ENCODE data around the gene KCNJ10. TPM values are rescaled to one million over a fixed set of nuclear protein-coding genes. Genes with fewer than 3 reads are reported as not detected.

The KCNJ10 gene
- total and polyA plus RNA-seq, 4 experiments from 2014 or later, result 0.08 TPM; not detected in 3

DNA sequence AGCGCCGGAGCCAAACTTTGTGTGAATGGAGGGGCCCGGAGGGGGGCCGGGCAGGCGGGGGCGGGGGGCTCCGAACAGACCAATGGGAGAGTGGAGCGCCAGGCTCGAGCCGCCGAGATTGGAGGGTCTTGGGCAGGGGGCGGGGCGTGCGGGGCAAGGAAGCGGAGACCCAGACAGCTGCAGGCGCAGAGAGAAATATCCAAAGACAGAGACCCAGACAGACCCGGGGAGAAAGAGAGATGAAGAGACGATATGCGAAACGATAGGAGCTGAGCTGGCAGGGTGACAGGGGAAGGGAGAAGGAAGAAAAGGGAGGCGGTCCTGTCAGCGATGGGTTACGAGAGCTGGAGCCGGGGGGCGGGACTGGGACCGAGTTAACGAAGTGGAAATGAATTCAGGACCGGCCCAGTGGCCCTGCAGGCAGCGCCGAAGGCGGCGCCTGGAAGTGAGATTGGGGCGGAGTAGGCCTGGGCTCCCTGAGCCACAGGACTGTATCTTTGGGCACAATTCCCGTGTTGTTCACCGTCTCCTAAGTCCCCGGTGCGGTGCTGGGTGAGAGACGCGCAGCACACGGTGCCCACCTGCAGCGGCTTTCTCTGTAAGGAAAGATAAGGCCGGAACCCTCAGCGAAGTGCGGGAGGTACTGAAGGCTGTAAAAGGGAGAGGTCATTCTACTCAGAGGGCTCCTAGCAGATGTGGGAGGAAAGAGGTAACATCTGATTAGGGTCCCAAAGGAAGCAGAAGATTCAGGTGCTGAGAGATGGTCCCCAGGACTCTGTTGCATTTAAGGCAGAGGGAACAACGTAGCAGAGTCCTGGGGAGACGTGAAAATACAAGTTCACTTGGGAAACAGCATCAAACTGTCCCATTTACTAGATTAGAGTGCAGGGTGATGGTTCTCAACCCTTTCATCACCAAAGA is 543 bp upstream of the KCNJ10 start:
- H3K27me3 ChIP-seq (ENCODE audit: insufficient read depth, low read length), result peaks cover 20% of the 10 kb centered on the region
- Mint-ChIP-seq H3K27me3 (peaks cover 26 to 51% of the 10 kb centered on the region in 2 donors), H3K36me3 (peaks cover 0 to 6% of the 10 kb centered on the region in 2 donors), H3K4me1 (peaks cover 6 to 12% (median 9%) of the 10 kb centered on the region in 4 donors), H3K27ac (peak overlapping the region in 5 of 7 donors; percentile 53 to 86 (median 60)), H3K9me3 (peaks cover 0 to 2% (median 0%) of the 10 kb centered on the region in 8 donors), H3K4me3 (peak overlapping the region; percentile 85 to 97 (median 92))
- intact Hi-C loops (cut with micrococcal nuclease), result no loop called here
- peaks cover 15% of the 10 kb centered on the region for H3K4me1 ChIP-seq (ENCODE audit: insufficient read depth, low read length)
- no peaks in the 10 kb centered on the region for H3K9me3 ChIP-seq (ENCODE audit: control insufficient read depth in 1 of 2, low read length in 2 of 2)
- no peak overlapping the region for H3K27ac ChIP-seq (ENCODE audit: low read depth, low read length)
- H3K36me3 ChIP-seq (ENCODE audit: insufficient read depth, low read length), result no peaks in the 10 kb centered on the region
- CTCF ChIA-PET (ENCODE audit: partially characterized antibody), result interaction anchor here (0.9 to 4.1 kb wide), 5 partner anchors 8 to 25 kb away, joined by 3 to 18 read pairs (median 8); partner anchors contain the start of gene KCNJ9
- POLR2A ChIA-PET (ENCODE audit: partially characterized antibody), result no interaction called here
- H3K4me3 ChIP-seq (ENCODE audit: low read length in 2 of 2), result peak overlapping the region in 1 of 2 donors; percentile 60
- peak; percentile 47 to 68 (median 51) for DNase-seq

DNA sequence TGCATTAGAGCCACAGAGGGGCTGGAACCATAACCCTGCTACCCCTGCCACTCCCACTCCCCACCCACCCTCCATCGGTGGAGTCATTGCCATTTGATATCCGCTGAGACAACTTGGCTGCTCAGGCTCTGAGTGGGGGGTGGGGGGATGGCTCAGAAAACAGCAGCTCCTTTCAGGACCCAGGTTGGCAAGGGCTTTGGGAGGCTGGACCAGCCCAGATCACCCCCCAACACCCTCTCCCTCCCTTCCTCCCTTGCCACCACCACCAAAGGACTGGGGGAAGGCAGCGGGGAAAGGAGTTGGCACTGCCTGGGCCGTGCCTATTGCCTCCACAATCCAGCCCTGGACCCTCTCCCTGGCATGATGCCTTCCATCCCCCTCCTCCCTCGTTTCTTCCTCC is 1.7 kb downstream of the KCNJ10 start:
- CTCF ChIA-PET (ENCODE audit: partially characterized antibody), result interaction anchor here (0.9 to 1.3 kb wide), 2 partner anchors 10 to 22 kb away, joined by 3 to 5 read pairs; no protein-coding TSS in a partner anchor
- Histone ChIP-seq H3K36me3 (ENCODE audit: insufficient read depth, low read length) (no peaks in the 10 kb centered on the region), H3K27me3 (ENCODE audit: insufficient read depth, low read length) (peaks cover 20% of the 10 kb centered on the region), H3K27ac (ENCODE audit: low read depth, low read length) (no peak overlapping the region), H3K4me1 (ENCODE audit: insufficient read depth, low read length) (peaks cover 15% of the 10 kb centered on the region), H3K4me3 (ENCODE audit: low read length in 2 of 2) (no peak overlapping the region), H3K9me3 (ENCODE audit: control insufficient read depth in 1 of 2, low read length in 2 of 2) (no peaks in the 10 kb centered on the region)
- Mint-ChIP-seq H3K4me3 (peak overlapping the region in 1 of 8 donors; percentile 65), H3K9me3 (peaks cover 0 to 2% (median 0%) of the 10 kb centered on the region in 8 donors), H3K27ac (no peak overlapping the region), H3K27me3 (peaks cover 25 to 37% of the 10 kb centered on the region in 2 donors), H3K4me1 (peaks cover 6 to 12% (median 8%) of the 10 kb centered on the region in 4 donors), H3K36me3 (peaks cover 0 to 6% of the 10 kb centered on the region in 2 donors)
- intact Hi-C loops (cut with micrococcal nuclease), result no loop called here
- DNase-seq, result no peak
- POLR2A ChIA-PET (ENCODE audit: partially characterized antibody), result no interaction called here

DNA sequence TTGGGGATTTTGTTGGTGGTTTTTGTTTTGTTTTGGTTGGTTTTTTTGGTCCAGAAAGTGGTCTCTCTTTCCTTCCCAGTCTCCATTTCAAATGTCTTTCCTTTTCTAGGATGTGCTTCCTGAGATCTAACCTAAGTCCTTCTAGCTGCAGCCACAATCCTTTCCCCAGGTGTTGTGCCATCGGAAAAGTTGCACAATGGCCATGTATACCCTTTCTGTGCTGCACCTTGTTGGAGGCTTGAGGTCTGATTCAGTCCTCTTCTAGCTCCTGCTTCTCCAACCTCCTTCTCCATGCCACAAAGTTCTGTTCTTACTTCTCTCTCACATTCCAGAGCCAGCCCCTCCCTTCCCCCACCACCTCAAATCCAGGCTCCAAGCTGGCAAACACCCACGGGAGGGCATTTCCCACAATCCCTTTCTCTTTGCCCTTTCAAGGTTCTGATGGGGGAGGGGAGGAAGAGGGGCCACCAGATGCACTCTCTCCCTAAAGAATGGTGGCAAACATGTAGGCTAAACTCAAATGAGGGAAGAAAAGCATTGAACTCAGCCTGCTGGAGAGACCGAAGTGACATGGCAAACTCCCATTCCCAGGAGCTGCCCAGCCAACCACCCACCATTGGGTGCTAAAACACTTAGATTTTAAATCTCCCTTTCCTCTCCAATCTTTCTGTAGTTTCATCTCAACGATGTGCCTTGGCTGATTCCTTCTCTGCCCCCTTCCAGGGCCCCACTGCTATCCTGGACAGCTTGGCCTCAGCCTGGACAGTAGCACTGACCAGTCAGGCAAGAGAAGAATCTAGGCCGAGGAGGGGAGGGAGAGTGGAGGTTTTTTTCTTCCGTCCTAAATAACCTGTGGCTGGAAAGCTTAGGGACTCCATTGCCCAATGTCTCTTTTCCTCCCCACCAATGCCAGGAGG is 2.9 kb downstream of the KCNJ10 start:
- H3K27ac Mint-ChIP-seq, result no peak overlapping the region
- peaks cover 15% of the 10 kb centered on the region for H3K4me1 ChIP-seq (ENCODE audit: insufficient read depth, low read length)
- intact Hi-C loops (cut with micrococcal nuclease), result no loop called here
- ChIA-PET POLR2A (ENCODE audit: partially characterized antibody) (no interaction called here), CTCF (ENCODE audit: partially characterized antibody) (interaction anchor here (0.9 to 1.4 kb wide), 4 partner anchors 11 to 21 kb away, joined by 3 to 4 read pairs (median 3); no protein-coding TSS in a partner anchor)
- peaks cover 0 to 6% of the 10 kb centered on the region in 2 donors for H3K36me3 Mint-ChIP-seq
- no peaks in the 10 kb centered on the region for H3K36me3 ChIP-seq (ENCODE audit: insufficient read depth, low read length)
- H3K4me3 ChIP-seq (ENCODE audit: low read length in 2 of 2), result no peak overlapping the region
- peaks cover 21 to 34% of the 10 kb centered on the region in 2 donors for H3K27me3 Mint-ChIP-seq
- peaks cover 0 to 2% (median 0%) of the 10 kb centered on the region in 8 donors for H3K9me3 Mint-ChIP-seq
- H3K4me1 Mint-ChIP-seq, result peaks cover 6 to 12% (median 8%) of the 10 kb centered on the region in 4 donors
- DNase-seq, result no peak
- no peak overlapping the region for H3K4me3 Mint-ChIP-seq
- H3K27ac ChIP-seq (ENCODE audit: low read depth, low read length), result no peak overlapping the region
- no peaks in the 10 kb centered on the region for H3K9me3 ChIP-seq (ENCODE audit: control insufficient read depth in 1 of 2, low read length in 2 of 2)
- H3K27me3 ChIP-seq (ENCODE audit: insufficient read depth, low read length), result peaks cover 20% of the 10 kb centered on the region

DNA sequence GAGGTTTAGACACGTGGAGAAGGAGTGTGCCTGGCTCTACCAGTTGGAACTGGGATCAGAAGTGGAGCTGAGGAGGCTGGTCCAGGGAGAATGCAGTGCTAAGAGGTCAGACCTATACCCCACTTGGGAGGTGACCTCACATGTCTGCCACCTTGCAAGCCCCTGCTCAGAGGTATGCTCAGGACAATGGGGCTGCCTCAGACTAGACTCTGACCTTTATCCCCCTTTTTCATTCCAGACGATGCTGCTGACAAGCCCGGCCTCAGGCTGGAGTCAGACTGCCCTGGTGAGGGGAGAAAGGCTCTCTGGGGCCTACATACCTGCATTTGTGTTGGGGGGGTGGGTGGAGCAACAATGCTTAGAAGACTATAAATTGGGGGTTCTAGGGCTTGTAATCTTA is 5.2 kb downstream of the KCNJ10 start:
- no peak overlapping the region for H3K27ac ChIP-seq (ENCODE audit: low read depth, low read length)
- peaks cover 7% of the 10 kb centered on the region for H3K27me3 ChIP-seq (ENCODE audit: insufficient read depth, low read length)
- H3K36me3 Mint-ChIP-seq, result no peaks in the 10 kb centered on the region
- ChIA-PET CTCF (ENCODE audit: partially characterized antibody) (interaction anchor here (2.6 to 3.0 kb wide), 2 partner anchors 14 to 18 kb away, joined by 10 to 14 read pairs; no protein-coding TSS in a partner anchor), POLR2A (ENCODE audit: partially characterized antibody) (no interaction called here)
- H3K4me1 Mint-ChIP-seq, result peaks cover 0 to 4% (median under 1%) of the 10 kb centered on the region in 4 donors
- no peaks in the 10 kb centered on the region for H3K9me3 ChIP-seq (ENCODE audit: control insufficient read depth in 1 of 2, low read length in 2 of 2)
- H3K4me3 ChIP-seq (ENCODE audit: low read length in 2 of 2), result no peak overlapping the region
- intact Hi-C loops (cut with micrococcal nuclease), result no loop called here
- DNase-seq, result no peak
- H3K9me3 Mint-ChIP-seq, result no peaks in the 10 kb centered on the region
- H3K4me3 Mint-ChIP-seq, result no peak overlapping the region
- no peak overlapping the region for H3K27ac Mint-ChIP-seq
- peaks cover 6 to 25% of the 10 kb centered on the region in 2 donors for H3K27me3 Mint-ChIP-seq
- H3K36me3 ChIP-seq (ENCODE audit: insufficient read depth, low read length), result no peaks in the 10 kb centered on the region
- peaks cover 3% of the 10 kb centered on the region for H3K4me1 ChIP-seq (ENCODE audit: insufficient read depth, low read length)

DNA sequence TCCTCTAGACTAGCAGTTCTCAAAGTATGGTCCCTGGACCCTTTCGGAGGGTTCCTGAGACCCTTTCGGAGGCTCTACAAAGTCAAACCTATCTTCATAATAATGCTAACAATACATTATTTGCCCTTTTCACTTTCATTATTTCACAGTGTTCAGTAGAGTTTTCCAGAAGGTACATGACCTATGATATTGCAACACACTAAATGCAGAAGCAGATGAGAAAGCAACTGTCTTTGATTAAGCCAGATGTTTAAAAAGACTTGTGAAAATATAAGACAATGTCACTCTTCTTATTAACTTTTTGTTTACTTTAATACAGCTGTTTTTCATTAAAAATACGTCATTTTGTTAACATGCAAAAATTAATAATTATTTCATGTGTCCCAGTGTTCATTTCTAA is 5.8 kb downstream of the KCNJ10 start:
- peaks cover 5% of the 10 kb centered on the region for H3K27me3 ChIP-seq (ENCODE audit: insufficient read depth, low read length)
- Mint-ChIP-seq H3K36me3 (no peaks in the 10 kb centered on the region), H3K4me1 (no peaks in the 10 kb centered on the region), H3K27ac (no peak overlapping the region), H3K9me3 (no peaks in the 10 kb centered on the region), H3K4me3 (no peak overlapping the region), H3K27me3 (peaks cover 6 to 22% of the 10 kb centered on the region in 2 donors)
- H3K4me3 ChIP-seq (ENCODE audit: low read length in 2 of 2), result no peak overlapping the region
- CTCF ChIA-PET (ENCODE audit: partially characterized antibody), result interaction anchor here (2.6 to 3.0 kb wide), 2 partner anchors 14 to 18 kb away, joined by 10 to 14 read pairs; no protein-coding TSS in a partner anchor
- no peak for DNase-seq
- intact Hi-C loops (cut with micrococcal nuclease), result no loop called here
- no peak overlapping the region for H3K27ac ChIP-seq (ENCODE audit: low read depth, low read length)
- no peaks in the 10 kb centered on the region for H3K9me3 ChIP-seq (ENCODE audit: control insufficient read depth in 1 of 2, low read length in 2 of 2)
- POLR2A ChIA-PET (ENCODE audit: partially characterized antibody), result no interaction called here
- H3K36me3 ChIP-seq (ENCODE audit: insufficient read depth, low read length), result no peaks in the 10 kb centered on the region
- H3K4me1 ChIP-seq (ENCODE audit: insufficient read depth, low read length), result no peaks in the 10 kb centered on the region

DNA sequence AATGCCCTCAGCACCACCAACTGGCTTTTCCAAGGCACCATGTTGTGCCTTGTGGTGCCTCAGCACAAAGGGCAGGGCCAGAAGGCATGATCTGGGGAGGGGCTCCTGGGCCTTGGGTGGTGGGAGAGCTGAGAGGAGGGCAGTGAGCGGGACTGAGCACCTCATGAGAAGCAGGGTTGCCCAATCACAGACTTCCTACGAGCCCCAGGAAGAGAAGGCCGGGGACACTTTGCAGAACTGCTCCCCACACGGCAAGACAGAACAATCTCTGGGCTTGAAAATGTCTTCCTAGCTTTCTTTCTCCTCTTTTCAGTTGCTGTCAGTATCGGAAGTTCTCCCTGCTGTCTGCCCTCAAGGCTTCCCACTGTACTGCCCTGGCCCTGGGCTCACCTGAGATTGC is 6.8 kb downstream of the KCNJ10 start:
- H3K9me3 Mint-ChIP-seq, result no peaks in the 10 kb centered on the region
- Histone ChIP-seq H3K4me3 (ENCODE audit: low read length in 2 of 2) (no peak overlapping the region), H3K27ac (ENCODE audit: low read depth, low read length) (no peak overlapping the region), H3K4me1 (ENCODE audit: insufficient read depth, low read length) (no peaks in the 10 kb centered on the region), H3K9me3 (ENCODE audit: control insufficient read depth in 1 of 2, low read length in 2 of 2) (no peaks in the 10 kb centered on the region), H3K36me3 (ENCODE audit: insufficient read depth, low read length) (no peaks in the 10 kb centered on the region), H3K27me3 (ENCODE audit: insufficient read depth, low read length) (no peaks in the 10 kb centered on the region)
- H3K27me3 Mint-ChIP-seq, result peaks cover 6 to 19% of the 10 kb centered on the region in 2 donors
- no peak for DNase-seq
- H3K4me1 Mint-ChIP-seq, result no peaks in the 10 kb centered on the region
- intact Hi-C loops (cut with micrococcal nuclease), result no loop called here
- no peak overlapping the region for H3K4me3 Mint-ChIP-seq
- no peak overlapping the region for H3K27ac Mint-ChIP-seq
- ChIA-PET CTCF (ENCODE audit: partially characterized antibody) (interaction anchor here (0.7 to 3.0 kb wide), 3 partner anchors 15 to 22 kb away, joined by 3 to 14 read pairs (median 10); no protein-coding TSS in a partner anchor), POLR2A (ENCODE audit: partially characterized antibody) (no interaction called here)
- no peaks in the 10 kb centered on the region for H3K36me3 Mint-ChIP-seq

All from CD4-positive, alpha-beta memory T cell (primary cell).